HEK293 (cell line): ENCODE results near the gene TNNT2.

Experiments
- CTCF ChIA-PET: fragments of 350-600 bp; formaldehyde crosslinking; extraction: SDS; loops from one replicate; lab custom pipeline; 2021; ENCODE audit warnings: antibody characterized with exemption; lab: Yijun Ruan, JAX
- POLR2A ChIA-PET: fragments of 300-600 bp; formaldehyde crosslinking; extraction: SDS; loops from one replicate; lab custom pipeline; 2020; ENCODE audit warnings: antibody characterized with exemption, inconsistent platforms; lab: Yijun Ruan, JAX
- H3K27ac ChIP-seq: fragments of 200-500 bp; sonication (Bioruptor generic); 2 replicates; pipeline ENCODE4 v1.5.1; 2014; ENCODE audit warnings: low read depth, low read length, control low read depth, inconsistent platforms; ENCODE audit errors: extremely low read depth
- H3K36me3 ChIP-seq, 2 experiments: fragments of 200-500 bp in 1 of 2; sonication (Bioruptor generic) in 1 of 2; 1 replicate in 1 of 2; 2 replicates in 1 of 2; pipeline ENCODE4 v1.5.1; 2014 to 2017; ENCODE audit warnings: inconsistent platforms in 2 of 2, low read length in 2 of 2; ENCODE audit not compliant: control insufficient read depth in 2 of 2, insufficient read depth in 1 of 2
- H3K4me1 ChIP-seq: fragments of 200-500 bp; sonication (Bioruptor generic); 2 replicates; pipeline ENCODE4 v1.5.1; 2014; ENCODE audit warnings: mild to moderate bottlenecking, low read length, inconsistent platforms; ENCODE audit not compliant: control insufficient read depth, insufficient read depth
- H3K4me3 ChIP-seq: 2 replicates; pipeline ENCODE4 v1.5.1; 2011; ENCODE audit warnings: low read depth, mild to moderate bottlenecking, control low read depth, low read length, moderate library complexity
- H3K9me3 ChIP-seq: fragments of 200-500 bp; sonication (Bioruptor generic); 2 replicates; pipeline ENCODE4 v1.5.1; 2014; ENCODE audit warnings: low read depth, low read length, inconsistent platforms; ENCODE audit not compliant: control insufficient read depth, insufficient read depth
- GFI1B ChIP-seq: fragments of 450-650 bp; formaldehyde crosslinking; IDR thresholded peaks from 2 replicates; pipeline ENCODE4 v1.5.1; 2016; ENCODE audit warnings: missing biosample characterization, missing genetic modification characterization
- GLIS1 ChIP-seq: fragments of 450-650 bp; formaldehyde crosslinking; IDR thresholded peaks from 2 replicates; pipeline ENCODE4 v1.5.1; 2016; ENCODE audit warnings: missing biosample characterization, missing genetic modification characterization
- GLIS2 ChIP-seq: fragments of 450-650 bp; formaldehyde crosslinking; IDR thresholded peaks from 2 replicates; pipeline ENCODE4 v1.5.1; 2016; ENCODE audit warnings: missing biosample characterization, missing genetic modification characterization
- RBAK ChIP-seq: fragments of 450-650 bp; formaldehyde crosslinking; IDR thresholded peaks from 2 replicates; pipeline ENCODE4 v1.5.1; 2016; ENCODE audit warnings: missing biosample characterization, missing genetic modification characterization
- SCRT1 ChIP-seq: fragments of 450-650 bp; formaldehyde crosslinking; IDR thresholded peaks from 2 replicates; pipeline ENCODE4 v1.5.1; 2016; ENCODE audit warnings: missing biosample characterization, missing genetic modification characterization, borderline replicate concordance
- ZFP37 ChIP-seq: fragments of 450-650 bp; formaldehyde crosslinking; IDR thresholded peaks from 2 replicates; pipeline ENCODE4 v1.5.1; 2016; ENCODE audit warnings: missing biosample characterization, missing genetic modification characterization
- ZNF239 ChIP-seq: fragments of 450-650 bp; formaldehyde crosslinking; IDR thresholded peaks from 2 replicates; pipeline ENCODE4 v1.5.1; 2016; ENCODE audit warnings: missing biosample characterization, missing genetic modification characterization
- ZNF274 ChIP-seq, 2 experiments: fragments of 200-500 bp in 1 of 2; fragments of 450-650 bp in 1 of 2; sonication (Bioruptor generic) in 1 of 2; formaldehyde crosslinking in 1 of 2; IDR thresholded peaks; 2 replicates each; pipeline versions ENCODE4 v1.5.1 to v1.6.1; 2014 to 2016; ENCODE audit warnings: borderline replicate concordance in 1 of 2, inconsistent platforms in 1 of 2, low read length in 1 of 2, missing biosample characterization in 1 of 2, missing genetic modification characterization in 1 of 2
- ZNF501 ChIP-seq: fragments of 450-650 bp; formaldehyde crosslinking; IDR thresholded peaks from 2 replicates; pipeline ENCODE4 v1.5.1; 2016; ENCODE audit warnings: missing biosample characterization, missing genetic modification characterization
- ZNF513 ChIP-seq: fragments of 450-650 bp; IDR thresholded peaks from 2 replicates; pipeline ENCODE4 v1.5.1; 2018; ENCODE audit warnings: missing biosample characterization, missing genetic modification characterization
- ZNF621 ChIP-seq: fragments of 450-650 bp; formaldehyde crosslinking; IDR thresholded peaks from 2 replicates; pipeline ENCODE4 v1.5.1; 2017; ENCODE audit warnings: missing biosample characterization, missing genetic modification characterization
- ZNF626 ChIP-seq: fragments of 450-650 bp; sonication (Bioruptor Pico); formaldehyde crosslinking; IDR thresholded peaks from 2 replicates; pipeline ENCODE4 v1.5.1; 2018; ENCODE audit warnings: missing biosample characterization, missing genetic modification characterization, inconsistent platforms
- ZNF654 ChIP-seq: fragments of 450-650 bp; formaldehyde crosslinking; IDR thresholded peaks from 2 replicates; pipeline ENCODE4 v1.5.1; 2016; ENCODE audit warnings: low read depth, missing biosample characterization, missing genetic modification characterization
- ZNF747 ChIP-seq: fragments of 450-650 bp; formaldehyde crosslinking; IDR thresholded peaks from 2 replicates; pipeline ENCODE4 v1.5.1; 2016; ENCODE audit warnings: missing biosample characterization, missing genetic modification characterization
- ZSCAN18 ChIP-seq: fragments of 450-650 bp; formaldehyde crosslinking; IDR thresholded peaks from 2 replicates; pipeline ENCODE4 v1.5.1; 2016; ENCODE audit warnings: missing biosample characterization, missing genetic modification characterization
- TF ChIP-seq, protein P1 (sequence below): fragments of 450-650 bp; formaldehyde crosslinking; IDR thresholded peaks from 2 replicates; pipeline ENCODE4 v1.5.1; 2017; ENCODE audit warnings: missing biosample characterization, missing genetic modification characterization
- TF ChIP-seq, protein P2 (sequence below): fragments of 450-650 bp; formaldehyde crosslinking; IDR thresholded peaks from 2 replicates; pipeline ENCODE4 v1.5.1; 2017; ENCODE audit warnings: missing biosample characterization, mild to moderate bottlenecking, missing genetic modification characterization, moderate library complexity
- TF ChIP-seq, protein P3 (sequence below): fragments of 450-650 bp; formaldehyde crosslinking; IDR thresholded peaks from 2 replicates; pipeline ENCODE4 v1.5.1; 2016; ENCODE audit warnings: missing biosample characterization, missing genetic modification characterization
- TF ChIP-seq, protein P4 (sequence below): fragments of 450-650 bp; formaldehyde crosslinking; IDR thresholded peaks from 2 replicates; pipeline ENCODE4 v1.5.1; 2016; ENCODE audit warnings: missing biosample characterization, missing genetic modification characterization

TNNT2 gene

DNA sequence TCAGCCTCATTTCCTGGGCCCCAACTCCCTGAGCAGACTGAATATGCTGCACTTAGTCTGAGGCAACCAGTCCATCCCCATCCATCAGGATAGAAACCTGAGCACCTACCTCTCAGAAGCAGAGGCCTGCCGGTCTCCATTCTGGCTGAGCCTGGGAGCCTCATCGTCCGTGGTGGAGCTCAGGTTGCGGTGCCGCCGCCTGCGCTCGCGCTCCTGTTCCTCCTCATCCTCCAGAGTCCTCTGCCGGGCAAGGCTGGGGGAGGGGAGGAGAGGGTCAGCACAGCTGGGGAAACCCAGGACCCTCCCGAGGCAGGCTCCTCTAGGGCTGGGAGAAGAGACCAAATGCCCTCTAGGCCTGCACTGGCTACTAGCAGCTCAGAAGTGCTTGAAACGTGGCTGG, 11.6 kb upstream of the TNNT2 start:
- H3K36me3 ChIP-seq, result no peaks in the 10 kb centered on the region
- no peak overlapping the region for H3K4me3 ChIP-seq
- H3K9me3 ChIP-seq, result no peaks in the 10 kb centered on the region
- H3K27ac ChIP-seq, result no peak overlapping the region
- H3K4me1 ChIP-seq, result no peaks in the 10 kb centered on the region
- ChIA-PET POLR2A (interaction anchor here (0.8 kb wide), 1 partner anchor 112 kb away, joined by 3 read pairs; no protein-coding TSS in a partner anchor), CTCF (interaction anchor here (0.5 to 1.4 kb wide), 7 partner anchors 20 to 484 kb away, joined by 3 to 4 read pairs (median 4); no protein-coding TSS in a partner anchor)
- no peak for TF ChIP-seq ZNF501 (tag by site-specific recombination)
- TF ChIP-seq ZNF626, result no peak
- TF ChIP-seq ZNF239, result no peak
- TF ChIP-seq ZNF747 (tag by site-specific recombination), result no peak
- TF ChIP-seq, protein P1, sequence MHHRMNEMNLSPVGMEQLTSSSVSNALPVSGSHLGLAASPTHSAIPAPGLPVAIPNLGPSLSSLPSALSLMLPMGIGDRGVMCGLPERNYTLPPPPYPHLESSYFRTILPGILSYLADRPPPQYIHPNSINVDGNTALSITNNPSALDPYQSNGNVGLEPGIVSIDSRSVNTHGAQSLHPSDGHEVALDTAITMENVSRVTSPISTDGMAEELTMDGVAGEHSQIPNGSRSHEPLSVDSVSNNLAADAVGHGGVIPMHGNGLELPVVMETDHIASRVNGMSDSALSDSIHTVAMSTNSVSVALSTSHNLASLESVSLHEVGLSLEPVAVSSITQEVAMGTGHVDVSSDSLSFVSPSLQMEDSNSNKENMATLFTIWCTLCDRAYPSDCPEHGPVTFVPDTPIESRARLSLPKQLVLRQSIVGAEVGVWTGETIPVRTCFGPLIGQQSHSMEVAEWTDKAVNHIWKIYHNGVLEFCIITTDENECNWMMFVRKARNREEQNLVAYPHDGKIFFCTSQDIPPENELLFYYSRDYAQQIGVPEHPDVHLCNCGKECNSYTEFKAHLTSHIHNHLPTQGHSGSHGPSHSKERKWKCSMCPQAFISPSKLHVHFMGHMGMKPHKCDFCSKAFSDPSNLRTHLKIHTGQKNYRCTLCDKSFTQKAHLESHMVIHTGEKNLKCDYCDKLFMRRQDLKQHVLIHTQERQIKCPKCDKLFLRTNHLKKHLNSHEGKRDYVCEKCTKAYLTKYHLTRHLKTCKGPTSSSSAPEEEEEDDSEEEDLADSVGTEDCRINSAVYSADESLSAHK (tag by site-specific recombination), result no peak
- no peak for TF ChIP-seq ZNF621 (tag by site-specific recombination)

GRCh38 chr1:201386208-201386607, 8.7 kb upstream of the TNNT2 start:
- Histone ChIP-seq H3K36me3 (no peaks in the 10 kb centered on the region), H3K4me3 (no peak overlapping the region), H3K4me1 (no peaks in the 10 kb centered on the region), H3K9me3 (no peaks in the 10 kb centered on the region), H3K27ac (no peak overlapping the region)
- TF ChIP-seq, protein P2, sequence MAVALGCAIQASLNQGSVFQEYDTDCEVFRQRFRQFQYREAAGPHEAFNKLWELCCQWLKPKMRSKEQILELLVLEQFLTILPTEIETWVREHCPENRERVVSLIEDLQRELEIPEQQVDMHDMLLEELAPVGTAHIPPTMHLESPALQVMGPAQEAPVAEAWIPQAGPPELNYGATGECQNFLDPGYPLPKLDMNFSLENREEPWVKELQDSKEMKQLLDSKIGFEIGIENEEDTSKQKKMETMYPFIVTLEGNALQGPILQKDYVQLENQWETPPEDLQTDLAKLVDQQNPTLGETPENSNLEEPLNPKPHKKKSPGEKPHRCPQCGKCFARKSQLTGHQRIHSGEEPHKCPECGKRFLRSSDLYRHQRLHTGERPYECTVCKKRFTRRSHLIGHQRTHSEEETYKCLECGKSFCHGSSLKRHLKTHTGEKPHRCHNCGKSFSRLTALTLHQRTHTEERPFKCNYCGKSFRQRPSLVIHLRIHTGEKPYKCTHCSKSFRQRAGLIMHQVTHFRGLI, result peak; percentile 54; the same call in 1 of the 2 replicates
- TF ChIP-seq ZNF513 (tag by site-specific recombination) (no peak), ZNF274 (IDR thresholded peaks at IDR 0.05; ENCODE audit: low read length) (no peak), ZNF274 (tag by site-specific recombination; IDR thresholded peaks at IDR 0.05; ENCODE audit: borderline replicate concordance) (no peak), ZFP37 (no peak), RBAK (tag by site-specific recombination) (no peak)
- ChIA-PET POLR2A (interaction anchor here (1.1 kb wide), 1 partner anchor 83 kb away, joined by 3 read pairs; the partner anchor contains the start of gene PHLDA3), CTCF (interaction anchor here (0.7 to 4.8 kb wide), 12 partner anchors 9 to 98 kb away, joined by 3 to 52 read pairs (median 6); no protein-coding TSS in a partner anchor)

DNA sequence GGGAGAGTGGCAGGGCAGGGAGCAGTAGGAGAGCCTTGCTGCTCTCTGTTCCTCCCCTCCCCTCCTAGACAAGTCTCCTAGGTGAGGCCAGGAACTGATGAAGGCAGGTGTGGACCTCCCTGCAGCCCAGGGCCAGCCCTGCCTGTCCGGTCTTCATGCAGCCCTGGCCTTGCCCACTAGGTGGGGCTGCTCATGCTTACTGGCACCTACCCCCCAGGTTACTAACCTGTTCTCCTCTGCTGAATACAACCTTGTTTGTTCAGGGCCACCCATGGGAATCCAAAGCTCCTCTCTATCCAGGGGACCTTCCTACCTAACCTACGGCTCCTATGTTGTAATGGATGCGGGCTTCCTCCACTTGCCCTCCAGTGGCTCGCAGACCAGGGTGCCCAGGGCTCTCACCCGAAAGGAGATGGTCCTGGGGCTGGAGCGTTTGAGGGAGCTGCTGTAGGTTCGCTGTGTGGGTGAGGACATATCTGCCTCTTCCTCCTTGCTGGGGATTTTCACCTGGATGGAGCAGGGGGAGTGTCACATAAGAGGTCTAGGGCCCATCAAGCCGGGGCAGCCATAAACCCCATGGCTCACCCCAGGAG, 7.9 kb upstream of the TNNT2 start:
- Histone ChIP-seq H3K27ac (no peak overlapping the region), H3K4me3 (no peak overlapping the region), H3K4me1 (no peaks in the 10 kb centered on the region), H3K36me3 (no peaks in the 10 kb centered on the region), H3K9me3 (no peaks in the 10 kb centered on the region)
- ChIA-PET CTCF (interaction anchor here (0.7 to 4.8 kb wide), 18 partner anchors 10 to 143 kb away, joined by 3 to 52 read pairs (median 5); no protein-coding TSS in a partner anchor), POLR2A (no interaction called here)
- peak; percentile 69; the same call in 1 of the 2 replicates for TF ChIP-seq SCRT1 (tag by site-specific recombination)
- TF ChIP-seq, protein P3, sequence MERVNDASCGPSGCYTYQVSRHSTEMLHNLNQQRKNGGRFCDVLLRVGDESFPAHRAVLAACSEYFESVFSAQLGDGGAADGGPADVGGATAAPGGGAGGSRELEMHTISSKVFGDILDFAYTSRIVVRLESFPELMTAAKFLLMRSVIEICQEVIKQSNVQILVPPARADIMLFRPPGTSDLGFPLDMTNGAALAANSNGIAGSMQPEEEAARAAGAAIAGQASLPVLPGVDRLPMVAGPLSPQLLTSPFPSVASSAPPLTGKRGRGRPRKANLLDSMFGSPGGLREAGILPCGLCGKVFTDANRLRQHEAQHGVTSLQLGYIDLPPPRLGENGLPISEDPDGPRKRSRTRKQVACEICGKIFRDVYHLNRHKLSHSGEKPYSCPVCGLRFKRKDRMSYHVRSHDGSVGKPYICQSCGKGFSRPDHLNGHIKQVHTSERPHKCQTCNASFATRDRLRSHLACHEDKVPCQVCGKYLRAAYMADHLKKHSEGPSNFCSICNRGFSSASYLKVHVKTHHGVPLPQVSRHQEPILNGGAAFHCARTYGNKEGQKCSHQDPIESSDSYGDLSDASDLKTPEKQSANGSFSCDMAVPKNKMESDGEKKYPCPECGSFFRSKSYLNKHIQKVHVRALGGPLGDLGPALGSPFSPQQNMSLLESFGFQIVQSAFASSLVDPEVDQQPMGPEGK, result peak; percentile 53; the same call in 1 of the 2 replicates
- TF ChIP-seq GLIS1 (tag by site-specific recombination), result peak; percentile 90
- TF ChIP-seq, protein P4, sequence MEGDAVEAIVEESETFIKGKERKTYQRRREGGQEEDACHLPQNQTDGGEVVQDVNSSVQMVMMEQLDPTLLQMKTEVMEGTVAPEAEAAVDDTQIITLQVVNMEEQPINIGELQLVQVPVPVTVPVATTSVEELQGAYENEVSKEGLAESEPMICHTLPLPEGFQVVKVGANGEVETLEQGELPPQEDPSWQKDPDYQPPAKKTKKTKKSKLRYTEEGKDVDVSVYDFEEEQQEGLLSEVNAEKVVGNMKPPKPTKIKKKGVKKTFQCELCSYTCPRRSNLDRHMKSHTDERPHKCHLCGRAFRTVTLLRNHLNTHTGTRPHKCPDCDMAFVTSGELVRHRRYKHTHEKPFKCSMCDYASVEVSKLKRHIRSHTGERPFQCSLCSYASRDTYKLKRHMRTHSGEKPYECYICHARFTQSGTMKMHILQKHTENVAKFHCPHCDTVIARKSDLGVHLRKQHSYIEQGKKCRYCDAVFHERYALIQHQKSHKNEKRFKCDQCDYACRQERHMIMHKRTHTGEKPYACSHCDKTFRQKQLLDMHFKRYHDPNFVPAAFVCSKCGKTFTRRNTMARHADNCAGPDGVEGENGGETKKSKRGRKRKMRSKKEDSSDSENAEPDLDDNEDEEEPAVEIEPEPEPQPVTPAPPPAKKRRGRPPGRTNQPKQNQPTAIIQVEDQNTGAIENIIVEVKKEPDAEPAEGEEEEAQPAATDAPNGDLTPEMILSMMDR (tag by site-specific recombination), result peak; percentile 76
- TF ChIP-seq GLIS2, result peak; percentile 52; the same call in 1 of the 2 replicates
- no peak for TF ChIP-seq ZSCAN18 (tag by site-specific recombination)
- no peak for TF ChIP-seq GFI1B
- no peak for TF ChIP-seq ZFP37
- TF ChIP-seq ZNF654 (tag by site-specific recombination), result peak; percentile 62
